OCI-LY7 (cell line): ENCODE data around the gene SEMA3E. TPM values are rescaled to one million over a fixed set of nuclear protein-coding genes. Genes with fewer than 3 reads are reported as not detected.

Experiments used
- BruUV-seq: library from RNA; stranded (reverse); fragments of 400-500 nt; replicated peaks from 2 replicates; lab custom pipeline; 2021; lab: Mats Ljungman, UMichigan
- CTCF ChIA-PET: fragments of 300-600 bp; sonication (Branson Sonifier 250); formaldehyde crosslinking; loops from one replicate; lab custom pipeline; 2022; ENCODE audit warnings: antibody characterized with exemption; ENCODE audit not compliant: unreplicated experiment; lab: Charles Lee
- POLR2A ChIA-PET: fragments of 300-600 bp; sonication (Branson Sonifier 250); formaldehyde crosslinking; loops from one replicate; lab custom pipeline; 2022; ENCODE audit warnings: antibody characterized with exemption; lab: Charles Lee
- DNase-seq: peaks from one replicate; pipeline ENCODE4 v3.0.0-alpha.2; 2015; ENCODE audit warnings: low spot score
- H2AFZ ChIP-seq: fragments of 200-600 bp; sonication (generic), shearing (Covaris generic); 2 replicates; pipeline ENCODE4 v1.6.1; 2014; ENCODE audit warnings: mild to moderate bottlenecking, antibody characterized with exemption, low read length, moderate library complexity
- H3K27ac ChIP-seq: fragments of 200-600 bp; sonication (generic); 2 replicates; pipeline ENCODE4 v1.5.1; 2014; ENCODE audit warnings: mixed run types, low read depth, mild to moderate bottlenecking, moderate library complexity, low read length, inconsistent platforms; ENCODE audit not compliant: poor library complexity, severe bottlenecking
- H3K36me3 ChIP-seq: fragments of 200-600 bp; sonication (generic); 2 replicates; pipeline ENCODE4 v1.6.1; 2014; ENCODE audit warnings: mild to moderate bottlenecking, antibody characterized with exemption, low read length, moderate library complexity, mixed read lengths; ENCODE audit not compliant: insufficient read depth
- H3K4me1 ChIP-seq: fragments of 200-600 bp; sonication (generic); 2 replicates; pipeline ENCODE4 v1.5.1; 2014; ENCODE audit warnings: mild to moderate bottlenecking, low read length; ENCODE audit not compliant: insufficient read depth, poor library complexity, severe bottlenecking
- H3K4me2 ChIP-seq: fragments of 200-600 bp; sonication (generic); 2 replicates; pipeline ENCODE4 v1.6.1; 2014; ENCODE audit warnings: mild to moderate bottlenecking, low read length
- H3K4me3 ChIP-seq: fragments of 200-600 bp; sonication (generic); 2 replicates; pipeline ENCODE4 v1.5.1; 2014; ENCODE audit warnings: mild to moderate bottlenecking, low read depth, low read length; ENCODE audit not compliant: poor library complexity, severe bottlenecking
- H3K79me2 ChIP-seq: fragments of 200-600 bp; sonication (generic); 2 replicates; pipeline ENCODE4 v1.6.1; 2016; ENCODE audit warnings: low read depth, mild to moderate bottlenecking, low read length, moderate library complexity, mixed read lengths; ENCODE audit not compliant: insufficient read depth
- H3K9me2 ChIP-seq: fragments of 200-600 bp; sonication (generic); 2 replicates; pipeline ENCODE4 v1.6.1; 2016; ENCODE audit warnings: mild to moderate bottlenecking, low read length, mixed read lengths; ENCODE audit not compliant: insufficient read depth
- H3K9me3 ChIP-seq: fragments of 200-600 bp; sonication (generic); 2 replicates; pipeline ENCODE4 v1.6.1; 2014; ENCODE audit warnings: mild to moderate bottlenecking, mixed run types, low read length, mixed read lengths
- H4K20me1 ChIP-seq: fragments of 200-600 bp; sonication (generic); 2 replicates; pipeline ENCODE4 v1.6.1; 2014; ENCODE audit warnings: mild to moderate bottlenecking, antibody characterized with exemption, low read length, moderate library complexity, mixed read lengths; ENCODE audit not compliant: insufficient read depth
- CTCF ChIP-seq: fragments of 200-600 bp; sonication (generic); conservative IDR thresholded peaks from 2 replicates; pipeline ENCODE4 v1.5.1; 2014; ENCODE audit warnings: mild to moderate bottlenecking, antibody characterized with exemption, low read length, moderate library complexity, mixed read lengths
- EZH2phosphoT487 ChIP-seq: fragments of 200-600 bp; sonication (generic); IDR thresholded peaks from 2 replicates; pipeline ENCODE4 v1.6.1; 2018; ENCODE audit warnings: low read depth, borderline replicate concordance, mild to moderate bottlenecking, mixed run types, antibody characterized with exemption, low read length, moderate library complexity, mixed read lengths
- intact Hi-C: fragments of 100-400 bp; cut with micrococcal nuclease; formaldehyde crosslinking; loops from one replicate; pipeline ENCODE4 v1.10.0; 2022; ENCODE audit not compliant: unreplicated experiment
- total RNA-seq, 2 experiments: library from RNA; depleted of rRNA in 1 of 2; stranded (reverse); fragments of >200 nt in 1 of 2; shearing (Covaris generic) in 1 of 2; gene quantifications; 2 replicates each; pipeline ENCODE4 v1.2.3, GENCODE V29; 2014 to 2022

The SEMA3E gene
- total RNA-seq, 2 experiments from 2014 or later: 0.06 TPM; not detected in 1

GRCh38 chr7:83487801-83488200 is 161.1 kb downstream of the SEMA3E start:
- no peak overlapping the region for H2AFZ ChIP-seq
- H3K9me2 ChIP-seq: no peaks in the 10 kb centered on the region
- intact Hi-C loops: no loop called here
- H3K4me3 ChIP-seq: no peak overlapping the region
- TF ChIP-seq EZH2phosphoT487 (no peak), CTCF (no peak)
- no peaks in the 10 kb centered on the region for H3K9me3 ChIP-seq
- DNase-seq: no peak
- no TSS peak for BruUV-seq
- no peaks in the 10 kb centered on the region for H3K4me1 ChIP-seq
- H3K36me3 ChIP-seq: no peaks in the 10 kb centered on the region
- H3K79me2 ChIP-seq: no peaks in the 10 kb centered on the region
- ChIA-PET POLR2A (no interaction called here), CTCF (no interaction called here)
- H4K20me1 ChIP-seq: no peaks in the 10 kb centered on the region
- H3K4me2 ChIP-seq: no peak overlapping the region
- no peak overlapping the region for H3K27ac ChIP-seq

- Histone ChIP-seq H2AFZ (no peak overlapping the region), H3K79me2 (no peaks in the 10 kb centered on the region), H3K36me3 (no peaks in the 10 kb centered on the region), H3K9me2 (no peaks in the 10 kb centered on the region), H3K27ac (no peak overlapping the region), H4K20me1 (no peaks in the 10 kb centered on the region), H3K4me1 (no peaks in the 10 kb centered on the region), H3K4me2 (no peak overlapping the region), H3K9me3 (no peaks in the 10 kb centered on the region), H3K4me3 (no peak overlapping the region)
- ChIA-PET CTCF (interaction anchor here (1.0 kb wide), 1 partner anchor 26 kb away, joined by 3 read pairs; no protein-coding TSS in a partner anchor), POLR2A (interaction anchor here (1.0 to 3.4 kb wide), 5 partner anchors 9 to 48 kb away, joined by 3 to 14 read pairs (median 3); no protein-coding TSS in a partner anchor)
- DNase-seq: no peak
- BruUV-seq: no TSS peak
- intact Hi-C loops: no loop called here
- TF ChIP-seq EZH2phosphoT487: no peak
- TF ChIP-seq CTCF: no peak
Observed at GRCh38 chr7:83486957-83487356, 162.0 kb downstream of the SEMA3E start.

GRCh38 chr7:83486536-83486935 is 162.4 kb downstream of the SEMA3E start:
- H3K4me3 ChIP-seq: no peak overlapping the region
- intact Hi-C loops: no loop called here
- no peaks in the 10 kb centered on the region for H3K4me1 ChIP-seq
- no peaks in the 10 kb centered on the region for H3K79me2 ChIP-seq
- H3K9me2 ChIP-seq: no peaks in the 10 kb centered on the region
- H3K4me2 ChIP-seq: no peak overlapping the region
- ChIA-PET POLR2A (interaction anchor here (0.5 to 3.4 kb wide), 8 partner anchors 8 to 64 kb away, joined by 3 to 14 read pairs (median 3); no protein-coding TSS in a partner anchor), CTCF (interaction anchor here (1.0 kb wide), 1 partner anchor 26 kb away, joined by 3 read pairs; no protein-coding TSS in a partner anchor)
- no peak for DNase-seq
- no peaks in the 10 kb centered on the region for H3K36me3 ChIP-seq
- no TSS peak for BruUV-seq
- H3K9me3 ChIP-seq: no peaks in the 10 kb centered on the region
- H2AFZ ChIP-seq: no peak overlapping the region
- TF ChIP-seq CTCF: no peak
- no peak for TF ChIP-seq EZH2phosphoT487
- H4K20me1 ChIP-seq: no peaks in the 10 kb centered on the region
- no peak overlapping the region for H3K27ac ChIP-seq
